Measurements from ENCODE around the gene LRRK2. TPM values are rescaled to one million over a fixed set of nuclear protein-coding genes. Genes with fewer than 3 reads are reported as not detected.
"Not testable (repeated sequence)": the region's sequence is repeated elsewhere in the genome, so short reads cannot be mapped to it uniquely, and the experiment has no call there.

LRRK2 gene
- total RNA-seq, 3 donors from 2014 or later, result 11.1 to 30.9 (median 13.5) TPM

DNA sequence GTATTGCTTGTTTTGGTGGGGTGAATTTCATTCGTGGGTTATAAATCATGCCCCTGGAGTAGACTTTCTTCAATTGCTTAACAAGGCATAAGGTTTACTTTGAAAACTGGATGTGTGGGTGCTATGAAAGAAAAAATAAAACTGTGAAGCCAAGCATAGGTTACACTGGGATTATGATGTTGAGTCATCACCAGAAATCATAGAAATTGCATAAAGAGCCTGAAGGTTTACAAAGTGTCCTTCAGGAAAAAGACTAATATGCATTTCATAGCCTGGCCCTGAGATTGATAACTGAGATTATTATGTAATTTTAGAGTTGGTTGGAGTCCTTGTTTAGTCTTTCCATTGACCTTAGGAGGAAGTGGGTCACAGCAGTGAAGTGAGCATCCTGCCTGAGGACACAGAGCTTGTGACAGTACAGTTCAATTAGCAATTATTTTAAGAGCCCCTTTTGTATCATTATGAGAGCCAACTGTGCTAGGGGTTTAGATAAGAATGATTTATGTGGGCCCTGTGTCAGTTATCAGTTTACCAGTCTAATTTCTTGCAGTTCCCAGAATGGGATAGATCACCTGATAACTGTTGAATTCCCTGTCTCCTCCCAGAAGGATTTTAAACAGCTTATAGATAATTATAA is 13.6 kb downstream of the LRRK2 start:
- intact Hi-C loops (cut with DNase I; ENCODE audit: low total_unique reads), result no loop called here
- H3K36me3 ChIP-seq, result no peaks in the 10 kb centered on the region
- no peak for DNase-seq (ENCODE audit: low spot score in 2 of 2)
- TF ChIP-seq, protein P1, sequence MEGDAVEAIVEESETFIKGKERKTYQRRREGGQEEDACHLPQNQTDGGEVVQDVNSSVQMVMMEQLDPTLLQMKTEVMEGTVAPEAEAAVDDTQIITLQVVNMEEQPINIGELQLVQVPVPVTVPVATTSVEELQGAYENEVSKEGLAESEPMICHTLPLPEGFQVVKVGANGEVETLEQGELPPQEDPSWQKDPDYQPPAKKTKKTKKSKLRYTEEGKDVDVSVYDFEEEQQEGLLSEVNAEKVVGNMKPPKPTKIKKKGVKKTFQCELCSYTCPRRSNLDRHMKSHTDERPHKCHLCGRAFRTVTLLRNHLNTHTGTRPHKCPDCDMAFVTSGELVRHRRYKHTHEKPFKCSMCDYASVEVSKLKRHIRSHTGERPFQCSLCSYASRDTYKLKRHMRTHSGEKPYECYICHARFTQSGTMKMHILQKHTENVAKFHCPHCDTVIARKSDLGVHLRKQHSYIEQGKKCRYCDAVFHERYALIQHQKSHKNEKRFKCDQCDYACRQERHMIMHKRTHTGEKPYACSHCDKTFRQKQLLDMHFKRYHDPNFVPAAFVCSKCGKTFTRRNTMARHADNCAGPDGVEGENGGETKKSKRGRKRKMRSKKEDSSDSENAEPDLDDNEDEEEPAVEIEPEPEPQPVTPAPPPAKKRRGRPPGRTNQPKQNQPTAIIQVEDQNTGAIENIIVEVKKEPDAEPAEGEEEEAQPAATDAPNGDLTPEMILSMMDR (IDR thresholded peaks at IDR 0.05), result no peak
- TF ChIP-seq POLR2A (IDR thresholded peaks at IDR 0.05) (no peak), POLR2AphosphoS5 (IDR thresholded peaks at IDR 0.05) (no peak)
- H3K27ac ChIP-seq, result no peak overlapping the region
- H3K4me3 ChIP-seq, result no peak overlapping the region
- no peaks in the 10 kb centered on the region for H3K27me3 ChIP-seq
- no peaks in the 10 kb centered on the region for H3K9me3 ChIP-seq
- no peaks in the 10 kb centered on the region for H3K4me1 ChIP-seq

DNA sequence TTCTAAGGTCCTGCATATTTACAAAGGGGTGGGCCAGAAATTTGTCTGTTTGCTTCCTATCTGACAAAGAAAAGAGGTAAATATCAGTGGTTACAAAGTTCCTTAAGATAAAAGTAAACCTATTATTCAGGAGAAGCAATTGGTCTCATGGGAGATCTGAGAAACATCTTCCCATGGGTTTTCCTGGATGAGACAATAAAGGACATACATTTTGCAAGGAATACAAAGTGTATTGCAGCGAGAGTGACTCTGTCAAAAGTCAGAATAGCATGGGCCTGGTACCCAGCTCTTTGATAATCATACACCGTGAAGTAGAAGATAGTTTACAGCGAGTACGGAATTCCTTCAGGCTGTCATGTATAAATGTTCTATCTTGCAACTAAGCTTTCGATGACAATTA is 14.2 kb downstream of the LRRK2 start:
- Histone ChIP-seq H3K4me3 (no peak overlapping the region), H3K27me3 (no peaks in the 10 kb centered on the region), H3K36me3 (no peaks in the 10 kb centered on the region), H3K27ac (no peak overlapping the region), H3K9me3 (no peaks in the 10 kb centered on the region), H3K4me1 (no peaks in the 10 kb centered on the region)
- TF ChIP-seq POLR2AphosphoS5 (IDR thresholded peaks at IDR 0.05) (no peak), POLR2A (IDR thresholded peaks at IDR 0.05) (no peak)
- TF ChIP-seq, protein P1 (IDR thresholded peaks at IDR 0.05), result no peak
- no peak for DNase-seq (ENCODE audit: low spot score in 2 of 2)
- intact Hi-C loops (cut with DNase I; ENCODE audit: low total_unique reads), result no loop called here

DNA sequence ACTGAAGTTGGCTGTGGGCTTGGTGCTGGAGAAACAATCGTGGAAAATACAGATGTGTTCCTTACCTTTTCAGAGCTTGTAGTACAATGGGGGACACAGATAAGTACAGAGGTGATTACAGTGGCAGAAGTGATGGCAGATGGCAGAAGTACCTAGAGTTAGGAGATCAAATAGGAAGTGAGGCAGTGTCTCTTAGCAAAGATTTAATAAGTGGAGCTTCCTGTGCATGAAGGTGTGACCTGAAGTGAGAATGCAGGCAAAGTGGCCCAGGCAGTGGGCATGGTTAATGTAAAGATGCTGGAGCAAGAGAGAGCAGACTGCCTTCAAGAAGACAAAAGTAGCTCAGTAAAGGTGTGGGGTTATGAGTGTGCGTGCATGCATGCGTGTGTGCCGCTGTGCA is 16.0 kb downstream of the LRRK2 start:
- Histone ChIP-seq H3K4me3 (no peak overlapping the region), H3K36me3 (no peaks in the 10 kb centered on the region), H3K9me3 (no peaks in the 10 kb centered on the region), H3K27ac (no peak overlapping the region), H3K27me3 (no peaks in the 10 kb centered on the region), H3K4me1 (no peaks in the 10 kb centered on the region)
- TF ChIP-seq POLR2A (IDR thresholded peaks at IDR 0.05), result no peak
- TF ChIP-seq POLR2AphosphoS5 (IDR thresholded peaks at IDR 0.05), result no peak
- TF ChIP-seq, protein P1 (IDR thresholded peaks at IDR 0.05), result no peak
- intact Hi-C loops (cut with DNase I; ENCODE audit: low total_unique reads), result no loop called here
- no peak for DNase-seq (ENCODE audit: low spot score in 2 of 2)

DNA sequence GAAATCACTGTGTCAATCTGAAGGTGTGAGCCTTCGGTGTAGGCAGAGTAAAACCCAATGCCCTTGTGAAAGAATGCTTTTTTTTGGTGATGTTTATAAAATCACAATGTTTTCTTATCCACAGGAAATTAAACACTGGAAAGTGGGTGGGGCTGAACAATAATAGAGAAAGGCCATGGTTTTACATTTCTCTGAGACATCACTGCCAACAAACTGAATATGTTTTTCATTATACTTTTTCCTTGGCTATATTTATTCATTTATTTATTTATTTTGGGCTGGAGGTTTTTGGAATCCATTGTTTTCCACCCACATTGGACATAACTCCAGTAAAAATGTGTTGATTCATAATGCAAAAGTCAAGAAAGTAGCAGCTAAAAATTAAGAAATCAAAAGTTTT is 16.9 kb downstream of the LRRK2 start:
- Histone ChIP-seq H3K27ac (no peak overlapping the region), H3K9me3 (no peaks in the 10 kb centered on the region), H3K36me3 (no peaks in the 10 kb centered on the region), H3K4me1 (no peaks in the 10 kb centered on the region), H3K4me3 (no peak overlapping the region), H3K27me3 (no peaks in the 10 kb centered on the region)
- TF ChIP-seq, protein P1 (IDR thresholded peaks at IDR 0.05), result no peak
- TF ChIP-seq POLR2A (IDR thresholded peaks at IDR 0.05) (no peak), POLR2AphosphoS5 (IDR thresholded peaks at IDR 0.05) (no peak)
- intact Hi-C loops (cut with DNase I; ENCODE audit: low total_unique reads), result loop anchor here (2.0 kb wide), 1 partner anchor 67 kb away; no protein-coding TSS in a partner anchor
- DNase-seq (ENCODE audit: low spot score in 2 of 2), result no peak

DNA sequence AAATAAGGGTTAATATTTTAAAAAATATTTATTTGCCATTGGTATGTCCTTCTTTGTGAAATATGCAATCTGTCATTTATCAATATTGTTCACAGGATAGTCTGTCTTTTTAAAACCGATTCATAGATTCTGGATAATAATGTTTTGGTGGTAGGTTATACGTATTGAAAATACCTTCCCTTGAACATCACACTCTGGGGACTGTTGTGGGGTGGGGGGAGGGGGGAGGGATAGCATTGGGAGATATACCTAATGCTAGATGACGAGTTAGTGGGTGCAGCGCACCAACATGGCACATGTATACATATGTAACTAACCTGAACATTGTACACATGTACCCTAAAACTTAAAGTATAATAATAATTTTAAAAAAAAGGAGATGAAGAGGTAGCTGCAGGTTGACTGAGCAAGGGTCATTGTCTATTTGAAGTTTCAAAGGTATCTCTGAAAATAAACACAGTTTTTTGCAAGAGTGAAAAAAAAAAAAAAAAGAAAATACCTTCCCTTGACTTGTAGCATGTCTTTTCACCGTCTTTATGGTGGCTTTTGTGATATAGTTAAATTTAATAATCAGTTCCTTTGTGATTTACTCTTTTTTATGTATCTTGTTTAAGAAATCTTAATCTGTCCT is 19.8 kb downstream of the LRRK2 start:
- intact Hi-C loops (cut with DNase I; ENCODE audit: low total_unique reads); DNase-seq (ENCODE audit: low spot score in 2 of 2): not testable (repeated sequence)

More for the DNA sequence above, 19.8 kb downstream of the LRRK2 start:
- H3K4me3 ChIP-seq, H3K4me1 ChIP-seq, H3K36me3 ChIP-seq, H3K27ac ChIP-seq, H3K9me3 ChIP-seq, H3K27me3 ChIP-seq: not testable (repeated sequence)
